ENCODE data around the gene MPZL3. TPM values are rescaled to one million over a fixed set of nuclear protein-coding genes. Genes with fewer than 3 reads are reported as not detected.

MPZL3 gene
- total RNA-seq, 1 donor from 2014 or later, result 2.2 TPM

DNA sequence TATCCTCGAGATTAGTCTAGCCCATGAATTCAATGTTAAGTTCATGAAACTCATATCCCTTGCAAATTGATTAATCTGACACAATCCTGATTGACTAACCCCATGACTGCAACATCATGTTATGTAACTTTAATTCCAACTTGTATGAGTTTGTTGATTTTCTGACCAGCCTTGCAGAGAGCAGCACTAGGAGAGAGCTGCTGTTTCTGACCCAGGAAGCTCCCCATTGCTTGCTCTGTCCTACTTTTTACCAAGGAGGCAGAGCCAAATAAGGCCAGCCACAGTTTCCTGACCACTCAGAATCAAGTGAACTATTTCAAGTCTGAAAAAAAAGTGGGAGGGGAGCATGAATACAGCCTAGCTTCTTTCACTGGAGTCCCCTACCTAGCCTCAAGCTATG is 13.2 kb downstream of the MPZL3 start:
- ATAC-seq, result no peak
- intact Hi-C loops (cut with DNase I), result no loop called here

DNA sequence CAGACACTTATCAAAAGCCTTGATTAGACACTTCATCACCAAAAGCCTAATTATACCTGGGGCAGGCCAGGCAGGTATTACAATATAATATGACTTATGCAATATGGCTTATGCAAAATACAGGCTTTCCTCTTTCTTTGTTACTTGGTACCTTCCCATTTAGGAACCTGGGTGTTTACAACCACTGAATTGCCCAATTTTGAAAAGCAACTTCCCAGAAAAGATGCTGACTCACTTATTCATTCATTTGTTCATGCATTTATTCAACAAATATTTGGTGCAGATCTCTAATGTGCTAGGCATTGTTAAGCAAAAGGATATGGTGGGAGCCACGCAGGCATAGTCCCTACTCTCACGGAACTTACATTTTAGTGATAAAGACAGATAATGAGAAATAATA is 13.7 kb downstream of the MPZL3 start:
- DNase-seq (ENCODE audit: missing footprints), result no peak
- intact Hi-C loops (cut with DNase I), result no loop called here
- ATAC-seq, result no peak

More for the DNA sequence above, 13.2 kb downstream of the MPZL3 start:
- no peak for DNase-seq (ENCODE audit: missing footprints)

DNA sequence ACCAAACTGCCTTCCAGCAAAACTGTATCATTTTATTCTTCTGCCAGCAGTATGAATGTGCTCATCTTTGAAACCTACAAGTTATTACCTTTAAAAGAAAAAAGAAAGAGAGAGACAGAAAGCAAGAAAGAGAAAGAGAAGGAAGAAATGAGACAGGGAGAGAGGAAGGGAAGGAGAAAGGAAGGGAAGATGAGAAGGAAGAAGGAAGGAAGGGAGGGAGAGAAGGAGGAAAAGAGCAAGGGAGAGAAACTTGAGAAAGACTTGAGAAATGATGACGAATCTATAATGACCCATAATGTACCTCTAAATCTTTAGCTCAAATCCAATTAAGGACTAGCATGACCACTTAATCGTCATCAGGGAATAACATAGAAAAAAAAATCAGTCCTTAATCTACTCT is 16.0 kb downstream of the MPZL3 start:
- ATAC-seq (no peak), DNase-seq (ENCODE audit: missing footprints) (no peak)
- intact Hi-C loops (cut with DNase I), result no loop called here

DNA sequence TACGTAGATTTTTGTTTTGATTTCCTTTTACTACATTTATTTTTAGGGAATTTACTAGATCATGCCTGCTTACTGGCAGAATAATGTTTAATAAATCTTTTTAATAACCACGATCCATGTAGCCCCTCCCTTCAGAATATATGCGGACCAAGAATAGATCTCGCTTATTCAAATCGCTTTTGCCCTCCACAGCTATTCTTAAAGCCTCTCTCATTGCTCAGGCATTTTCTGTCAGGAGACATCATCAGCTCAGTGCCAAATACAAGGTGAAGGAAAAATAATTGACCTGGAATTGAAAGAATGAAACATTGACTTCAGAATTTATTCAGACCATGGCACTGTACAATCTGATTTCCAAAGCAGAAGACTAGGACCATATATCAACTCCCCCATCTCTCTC is 17.3 kb downstream of the MPZL3 start:
- ATAC-seq (peak; percentile 64), DNase-seq (ENCODE audit: missing footprints) (no peak)
- intact Hi-C loops (cut with DNase I), result no loop called here

DNA sequence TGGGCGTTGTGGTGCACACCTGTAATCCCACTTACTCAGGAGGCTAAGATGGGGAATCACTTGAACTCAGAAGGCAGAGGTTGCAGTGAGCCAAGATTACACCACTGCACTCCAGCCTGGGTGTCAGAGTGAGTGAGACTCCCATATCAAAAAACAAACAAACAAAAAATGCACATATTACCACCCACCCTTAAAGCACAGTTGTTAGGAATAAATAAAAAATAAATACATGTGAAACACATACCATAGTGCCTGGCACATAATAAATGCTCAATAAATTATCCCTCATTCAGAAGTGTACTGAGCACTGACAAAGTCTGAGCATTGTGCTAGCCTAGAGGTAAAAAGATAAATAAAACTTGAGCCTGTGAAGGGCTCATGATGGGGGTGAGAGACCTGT is 18.3 kb downstream of the MPZL3 start:
- ATAC-seq (no peak), DNase-seq (ENCODE audit: missing footprints) (no peak)
- intact Hi-C loops (cut with DNase I), result no loop called here

DNA sequence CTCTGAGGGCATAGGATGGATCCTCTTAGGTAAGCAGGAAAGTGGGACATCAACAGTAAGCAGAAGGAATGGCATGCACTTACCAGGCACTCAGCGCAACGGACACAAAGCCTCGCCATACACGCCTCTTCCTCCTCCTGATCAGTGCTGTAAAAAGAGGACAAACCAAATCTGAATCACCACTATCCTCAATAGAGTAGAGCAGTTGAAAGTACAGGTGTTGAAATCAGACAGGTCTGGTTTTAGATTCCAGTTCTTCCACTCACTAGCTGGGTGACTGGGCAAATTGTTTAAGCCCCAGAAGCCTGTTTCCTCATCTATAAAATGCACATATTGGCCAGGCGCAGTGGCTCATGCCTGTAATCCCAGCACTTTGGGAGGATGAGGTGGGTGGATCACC is 18.8 kb downstream of the MPZL3 start:
- ATAC-seq (no peak), DNase-seq (ENCODE audit: missing footprints) (no peak)
- intact Hi-C loops (cut with DNase I), result no loop called here

DNA sequence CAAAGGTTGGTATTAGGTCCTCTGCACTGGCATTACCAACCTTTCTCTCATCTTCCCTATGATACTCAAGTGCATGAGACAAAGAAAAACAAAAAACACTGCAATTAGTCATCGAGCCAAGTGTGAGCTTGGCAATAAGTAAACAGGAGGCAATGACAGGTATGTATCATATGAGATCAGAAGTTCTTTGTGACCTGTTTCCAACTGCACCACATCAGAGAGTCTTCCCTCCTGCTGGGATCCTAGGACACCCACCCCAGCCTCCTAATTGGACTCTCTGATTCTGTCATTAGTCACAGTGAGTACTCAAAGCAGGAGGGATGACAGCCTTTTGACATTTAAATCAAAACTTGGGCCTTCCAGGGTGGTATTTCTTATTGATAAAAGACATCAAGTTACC is 19.5 kb downstream of the MPZL3 start:
- ATAC-seq, result no peak
- intact Hi-C loops (cut with DNase I), result no loop called here
- DNase-seq (ENCODE audit: missing footprints), result no peak

DNA sequence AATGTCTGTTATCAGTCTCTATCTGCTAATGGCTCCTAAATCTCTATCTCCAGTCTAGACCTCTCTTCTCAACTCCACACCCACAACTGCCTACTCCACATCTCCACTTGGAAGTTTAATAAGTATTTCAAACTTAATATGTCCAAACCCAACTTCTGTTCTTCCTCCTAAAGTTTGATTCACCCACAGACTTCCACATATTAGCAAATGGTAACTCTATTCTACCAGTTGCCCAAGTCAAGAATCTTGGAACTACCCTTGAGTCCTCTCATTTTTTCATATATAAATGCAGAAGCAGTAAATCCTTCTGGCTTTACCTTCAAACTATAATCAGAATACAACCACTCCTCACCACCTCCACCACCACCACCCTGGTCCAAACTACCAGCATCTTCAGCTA is 20.7 kb downstream of the MPZL3 start:
- intact Hi-C loops (cut with DNase I), result no loop called here
- ATAC-seq (no peak), DNase-seq (ENCODE audit: missing footprints) (no peak)

DNA sequence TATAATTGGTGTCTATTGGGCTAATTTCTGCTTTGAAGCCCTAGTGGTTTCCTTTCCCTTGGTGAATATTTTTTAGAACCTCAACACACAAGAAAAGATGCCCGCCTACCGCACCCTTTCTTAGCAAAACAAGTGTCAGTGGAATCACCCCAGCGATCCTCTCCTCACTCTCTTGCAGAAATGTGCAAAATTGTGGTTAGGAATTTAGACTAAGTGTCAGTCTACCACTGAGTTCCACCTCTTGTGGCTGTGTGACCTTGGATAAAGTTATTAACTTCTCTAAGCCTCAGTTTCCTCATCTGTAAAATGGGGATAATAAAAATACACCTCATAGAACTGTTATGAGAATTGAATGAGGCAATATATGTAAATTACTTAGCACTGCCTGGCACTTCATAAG is 22.1 kb downstream of the MPZL3 start:
- no peak for ATAC-seq
- intact Hi-C loops (cut with DNase I), result no loop called here

DNA sequence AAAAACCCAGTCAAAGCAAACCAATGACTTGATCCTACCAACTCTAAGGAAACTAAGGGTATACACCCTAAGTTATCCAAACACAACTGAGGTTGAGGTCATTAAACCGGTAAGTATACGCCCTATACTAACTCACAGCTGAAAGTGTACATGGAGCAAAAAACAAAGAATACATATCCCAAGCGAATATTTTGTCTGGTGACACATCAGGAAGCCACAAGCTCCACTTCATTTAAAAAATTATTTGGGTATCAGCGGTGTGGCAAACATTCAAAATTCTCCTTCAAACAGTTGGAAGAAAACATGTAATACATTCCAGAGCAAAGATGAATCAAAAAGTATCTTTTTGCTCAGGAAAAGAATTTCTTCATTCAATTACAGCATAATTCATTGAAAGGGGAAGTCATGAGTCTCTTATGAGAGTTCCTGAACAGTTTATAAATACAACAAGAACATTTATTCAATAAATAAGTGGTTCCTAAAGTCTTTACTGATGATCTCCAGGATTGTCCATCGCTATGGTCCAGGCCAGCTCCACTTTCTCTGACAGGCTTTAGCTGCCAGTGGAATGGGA is 22.8 kb downstream of the MPZL3 start:
- no peak for DNase-seq (ENCODE audit: missing footprints)
- ATAC-seq, result no peak
- intact Hi-C loops (cut with DNase I), result no loop called here

More for the DNA sequence above, 22.1 kb downstream of the MPZL3 start:
- no peak for DNase-seq (ENCODE audit: missing footprints)

DNA sequence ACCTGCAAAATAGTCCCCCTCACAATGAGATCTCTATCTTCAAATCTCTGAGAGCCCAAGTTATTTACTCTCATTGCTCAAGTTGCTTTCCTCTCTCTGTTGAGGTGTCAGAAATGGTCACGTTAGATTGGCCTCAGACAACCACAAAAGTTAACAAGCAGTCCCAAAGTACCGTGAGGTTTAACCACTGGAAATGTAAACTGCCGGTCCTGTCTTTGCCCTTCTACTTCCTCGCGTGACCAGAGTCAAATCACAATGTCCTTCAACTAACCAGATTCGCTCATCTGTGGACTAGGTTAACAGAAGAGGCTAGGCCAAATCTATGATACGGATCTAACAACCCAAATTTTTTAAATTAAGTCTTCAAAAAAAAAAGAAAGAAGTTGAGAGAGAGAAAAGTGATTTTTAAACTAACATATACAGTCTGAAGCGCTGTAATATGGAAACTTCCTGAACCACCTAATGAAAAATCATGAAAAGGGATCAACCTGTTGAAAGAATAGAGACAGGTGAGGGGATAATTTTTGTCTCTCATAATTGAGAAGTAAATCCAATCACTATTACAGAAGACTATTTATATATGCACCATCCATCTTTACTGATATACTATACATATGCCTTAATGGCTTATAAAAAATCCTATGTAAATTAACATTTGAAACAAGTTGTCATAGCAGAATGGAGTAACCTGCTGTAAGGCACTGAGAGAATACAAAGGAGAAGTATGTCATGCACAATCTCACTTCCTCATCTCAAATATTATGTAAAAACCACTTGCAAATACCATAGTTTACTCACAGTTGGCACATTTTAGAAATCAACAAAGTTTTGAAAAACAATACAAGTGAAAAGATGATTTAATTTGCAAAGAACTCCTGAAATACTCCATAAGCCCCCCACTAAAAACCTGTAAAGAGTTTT is 24.0 kb downstream of the MPZL3 start:
- intact Hi-C loops (cut with DNase I), result no loop called here
- DNase-seq (ENCODE audit: missing footprints) (no peak), ATAC-seq (no peak)

DNA sequence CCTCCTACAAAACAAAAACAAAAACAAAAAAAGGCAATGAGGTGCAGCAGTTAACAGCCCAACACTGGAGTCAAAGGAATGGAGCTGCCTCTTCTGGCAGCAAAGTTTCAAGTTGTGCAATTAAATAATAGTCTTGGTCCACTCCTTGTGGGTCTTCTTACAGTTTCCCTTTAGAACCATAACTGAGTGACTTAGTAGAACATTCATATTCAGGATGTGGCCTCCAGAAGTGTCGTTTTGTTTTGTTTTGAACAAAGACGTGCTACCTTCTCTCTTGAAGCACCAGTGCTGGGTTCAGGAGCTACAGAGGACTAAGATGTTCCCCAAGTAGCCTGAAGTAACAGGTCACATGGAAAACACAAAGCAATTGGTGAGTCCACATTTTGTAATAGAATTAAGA is 25.4 kb downstream of the MPZL3 start:
- DNase-seq (ENCODE audit: missing footprints) (no peak), ATAC-seq (no peak)
- intact Hi-C loops (cut with DNase I), result no loop called here

DNA sequence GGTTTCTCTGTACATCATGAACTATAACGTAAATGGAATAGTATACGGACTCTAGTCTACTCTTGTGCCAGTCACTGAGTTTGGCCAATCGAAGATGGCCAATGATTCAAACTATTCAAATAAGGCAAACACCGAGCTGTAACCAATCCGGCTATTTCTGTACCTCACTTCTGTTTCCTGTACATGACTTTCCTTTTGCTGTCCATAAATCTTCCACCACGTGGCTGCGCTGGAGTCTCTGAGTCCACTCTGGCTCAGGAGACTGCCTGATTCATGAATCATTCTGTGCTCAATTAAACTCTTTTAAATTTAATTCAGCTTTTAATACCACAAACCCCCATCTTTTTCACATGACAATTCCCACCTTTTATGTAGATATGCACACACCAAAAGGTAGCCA is 25.9 kb downstream of the MPZL3 start:
- ATAC-seq, result no peak
- intact Hi-C loops (cut with DNase I), result no loop called here
- no peak for DNase-seq (ENCODE audit: missing footprints)

DNA sequence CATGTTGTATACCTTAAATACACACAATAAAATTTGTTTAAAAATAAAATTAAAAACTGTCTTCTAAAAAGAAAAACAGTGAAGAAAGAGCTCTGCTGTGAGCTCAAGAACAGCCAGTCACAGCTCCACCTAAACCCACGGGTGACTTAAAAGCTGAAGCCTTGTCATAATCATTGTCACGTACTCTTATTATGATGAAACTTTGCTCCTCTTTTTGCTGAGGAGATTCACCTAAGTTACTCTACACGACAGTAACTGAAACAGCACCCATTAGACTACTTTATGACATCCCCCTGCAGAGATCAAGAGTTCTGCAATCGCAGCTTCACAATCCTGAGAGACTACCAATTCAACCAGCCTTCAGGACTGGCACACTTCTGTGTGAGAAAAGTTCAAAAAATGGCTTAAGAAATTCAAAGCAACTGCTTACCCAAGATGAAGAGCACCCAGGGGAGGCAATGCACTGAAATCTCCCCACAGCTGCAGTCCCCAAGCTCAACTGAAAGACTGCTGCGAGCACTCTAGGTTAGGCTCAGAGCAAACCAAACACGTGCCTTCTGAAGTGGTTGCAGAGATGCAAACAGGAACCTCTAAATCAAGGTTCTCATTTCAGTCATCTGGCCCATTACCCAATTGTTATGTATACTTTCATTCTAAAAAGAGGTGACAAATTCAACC is 27.5 kb downstream of the MPZL3 start, which contains the start of gene JAML:
TSS of gene JAML (minus strand) at position 501 of the 678 bp plus-strand sequence. CDS start 10,145 bp downstream, outside the sequence.
- intact Hi-C loops (cut with DNase I), result no loop called here
- DNase-seq (ENCODE audit: missing footprints) (no peak), ATAC-seq (no peak)

DNA sequence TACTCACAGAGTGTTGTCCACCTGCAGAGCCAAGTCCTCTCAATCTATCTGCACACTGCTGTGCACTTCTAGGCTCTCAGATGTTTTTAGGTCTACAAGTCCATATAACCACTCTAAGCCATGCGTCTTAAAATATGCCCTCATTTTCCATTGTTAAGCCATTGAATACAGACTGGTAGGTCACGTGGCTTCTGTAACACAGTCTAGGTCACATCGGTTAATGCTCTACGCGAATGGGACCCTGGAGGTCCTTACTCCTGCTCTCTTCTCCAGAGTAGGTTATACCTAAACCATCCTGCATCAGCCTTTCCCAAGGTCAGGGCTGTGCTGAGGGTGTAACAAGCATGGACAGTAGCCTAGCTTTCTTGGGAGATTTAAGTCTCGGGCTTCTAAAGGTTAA is 28.2 kb downstream of the MPZL3 start:
- ATAC-seq (peak; percentile 34), DNase-seq (ENCODE audit: missing footprints) (no peak)
- intact Hi-C loops (cut with DNase I), result no loop called here

DNA sequence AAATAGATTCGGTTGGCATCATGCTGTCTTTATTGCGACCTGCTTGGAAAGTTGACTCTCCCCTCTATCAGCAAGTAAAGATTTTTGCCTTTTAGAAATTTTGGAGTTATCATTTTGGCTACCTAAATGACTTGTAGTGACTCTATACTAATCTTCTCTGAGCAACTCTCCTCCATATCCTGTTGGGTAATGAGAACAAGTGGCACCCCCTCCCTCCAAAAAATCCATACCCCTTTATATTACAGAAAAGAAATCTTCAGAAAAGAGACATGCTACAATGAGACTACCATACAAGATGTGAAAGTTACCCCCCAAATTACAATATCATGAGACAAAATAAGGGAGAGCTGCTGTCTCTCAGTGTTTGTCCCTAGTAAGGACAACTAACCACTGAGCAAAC is 28.6 kb downstream of the MPZL3 start:
- DNase-seq (ENCODE audit: missing footprints), result no peak
- intact Hi-C loops (cut with DNase I), result no loop called here
- no peak for ATAC-seq

DNA sequence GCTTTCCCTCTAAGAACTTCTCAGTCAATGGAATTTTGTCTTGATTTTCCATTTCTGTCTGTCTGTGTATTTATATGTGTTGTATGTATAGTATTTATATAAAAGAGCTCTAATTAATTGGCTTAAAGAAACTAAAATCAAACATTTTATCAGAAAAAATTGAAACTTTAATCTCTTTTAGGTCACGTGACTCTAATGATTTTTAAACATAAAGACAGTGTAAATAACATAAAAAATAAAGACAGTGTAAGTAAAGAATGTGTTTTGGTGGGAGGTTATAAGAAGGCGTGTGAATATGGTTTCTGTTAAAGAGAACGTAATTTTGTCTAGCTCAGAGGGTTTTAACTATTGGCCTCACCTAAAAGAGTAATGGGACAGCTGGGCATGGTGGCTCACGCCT is 29.7 kb downstream of the MPZL3 start:
- DNase-seq (ENCODE audit: missing footprints) (no peak), ATAC-seq (no peak)
- intact Hi-C loops (cut with DNase I), result no loop called here

DNA sequence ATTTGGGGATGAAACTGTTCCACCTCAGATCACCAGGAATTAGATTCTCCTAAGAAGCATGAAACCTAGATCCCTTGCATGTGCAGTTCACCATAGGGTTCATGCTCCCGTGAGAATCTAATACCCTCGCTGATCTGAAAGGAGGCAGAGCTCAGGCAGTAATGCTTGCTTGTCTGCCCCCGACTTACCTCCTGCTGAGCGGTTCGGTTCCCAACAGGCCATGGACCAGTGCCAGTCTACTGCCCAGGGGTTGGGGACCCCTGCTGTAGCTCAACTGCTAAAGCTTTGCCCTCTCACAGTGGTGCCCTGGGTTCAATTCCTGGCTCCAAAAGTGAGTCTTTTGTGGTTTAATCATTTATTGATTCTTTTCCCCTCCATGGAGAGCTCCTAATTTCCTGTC is 30.7 kb downstream of the MPZL3 start:
- DNase-seq (ENCODE audit: missing footprints) (no peak), ATAC-seq (no peak)
- intact Hi-C loops (cut with DNase I), result no loop called here

DNA sequence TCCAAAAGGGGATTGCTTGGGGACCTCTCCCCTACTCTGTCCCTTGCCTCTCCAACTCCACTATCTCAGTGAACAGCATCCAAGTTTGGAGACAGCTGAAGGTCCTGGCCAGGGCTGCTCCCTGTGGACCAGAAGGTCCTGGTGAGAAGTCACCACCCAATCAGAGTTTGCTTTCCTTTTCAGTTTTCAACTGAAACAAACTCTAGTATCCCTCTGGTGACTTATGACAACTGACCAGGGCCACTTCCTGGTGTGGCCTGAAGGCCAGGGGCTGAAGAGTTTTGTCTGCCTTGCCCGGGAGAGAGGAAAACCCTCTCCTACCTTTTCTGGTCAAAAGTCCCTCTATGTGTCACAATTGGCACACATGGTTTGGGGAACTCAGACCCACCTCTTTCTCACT is 32.4 kb downstream of the MPZL3 start:
- no peak for DNase-seq (ENCODE audit: missing footprints)
- no peak for ATAC-seq
- intact Hi-C loops (cut with DNase I), result no loop called here

DNA sequence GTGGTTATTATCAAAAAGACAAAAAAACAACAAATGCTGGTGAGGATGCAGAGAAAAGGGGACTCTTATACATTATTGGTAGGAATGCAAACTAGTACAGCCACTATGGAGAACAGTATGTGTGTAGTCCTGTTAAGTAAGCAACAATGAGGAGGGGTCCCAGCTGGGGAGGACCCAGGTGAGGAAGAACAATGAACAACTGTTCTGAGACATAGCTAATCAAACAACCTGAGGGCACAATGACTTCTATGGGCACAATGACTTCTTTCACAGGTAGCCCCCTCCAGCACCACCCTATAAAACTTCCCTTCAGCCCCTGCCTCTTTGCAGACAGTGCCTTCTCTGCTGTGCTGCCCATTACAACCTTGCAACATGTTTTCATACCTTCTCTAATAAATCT is 32.9 kb downstream of the MPZL3 start:
- DNase-seq (ENCODE audit: missing footprints) (no peak), ATAC-seq (no peak)
- intact Hi-C loops (cut with DNase I), result no loop called here

Data from Right ventricle myocardium inferior (tissue), 1 donor.